Stimulated activated CD8-positive, alpha-beta memory T cell treated with anti-CD3 and anti-CD28 coated beads, Interleukin-7, amount 100 ng/mL, for 48 hours (primary cell): Measurements from ENCODE around the gene LAMA2.

ENCODE experiments used
- DNase-seq, 2 donors: peaks; one replicate each; pipeline ENCODE4 v3.0.0-alpha.2; 2020; ENCODE audit warnings: low read depth in 1 of 2; ENCODE audit errors: extremely low read depth in 1 of 2

LAMA2 gene

DNA sequence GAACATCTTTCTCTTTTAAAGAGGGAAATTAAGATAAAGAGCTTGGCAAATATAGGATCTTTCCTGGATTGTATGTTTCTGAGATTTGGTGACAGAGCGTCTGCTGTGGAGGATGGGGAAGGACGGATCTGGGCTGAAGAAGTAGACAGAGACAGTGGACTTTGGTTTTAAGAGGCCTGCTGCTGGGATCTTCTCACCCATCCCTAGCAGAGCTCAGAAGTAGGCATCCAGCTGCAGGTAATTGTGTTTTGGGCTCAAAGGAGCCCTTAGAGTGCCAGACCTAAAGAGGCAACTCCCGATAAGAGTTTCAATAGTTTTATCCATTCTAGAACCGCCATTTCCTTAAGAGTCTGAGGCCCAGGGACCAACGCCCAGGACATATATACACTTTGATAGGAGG, 20.8 kb downstream of the LAMA2 start:
- no peak for DNase-seq

- no peak for DNase-seq
Observed at GRCh38 chr6:128914051-128914450, 31.1 kb downstream of the LAMA2 start.

- no peak for DNase-seq
Observed at GRCh38 chr6:128918886-128919285, 35.9 kb downstream of the LAMA2 start.

DNA sequence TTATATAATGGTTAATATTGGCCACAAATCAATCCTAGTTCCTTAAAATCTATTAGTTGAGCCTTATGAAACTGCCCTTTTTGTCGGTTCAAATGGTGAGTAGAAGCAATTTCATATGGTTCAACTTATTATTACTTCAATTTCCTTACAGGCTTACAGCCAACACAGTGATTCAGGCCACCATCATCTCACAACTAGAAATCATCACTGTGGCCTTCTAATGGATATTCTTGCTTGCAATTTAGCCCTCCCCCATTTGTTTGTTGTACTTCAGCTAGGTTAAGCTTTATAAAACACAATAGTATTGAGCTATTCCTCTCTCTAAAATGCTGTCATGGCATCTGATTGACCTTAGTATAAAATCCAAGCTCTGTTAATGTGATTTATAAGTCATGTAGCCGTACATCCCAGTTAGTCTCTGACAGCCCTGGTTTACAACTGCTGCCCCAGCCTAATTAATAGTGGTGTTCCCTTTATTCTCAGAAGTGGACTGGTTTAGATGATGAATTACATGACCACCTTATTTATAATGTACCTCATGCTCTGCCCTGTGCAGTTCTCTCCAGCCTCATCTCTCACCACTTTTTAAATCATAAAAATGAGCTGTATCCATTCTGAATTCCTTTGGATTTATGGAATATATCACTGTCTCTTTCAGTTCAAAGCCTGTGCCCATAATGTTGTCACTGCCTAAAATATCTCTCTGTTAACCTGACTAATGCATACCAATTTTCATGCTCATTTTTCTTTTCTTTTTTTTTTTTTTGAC, 36.7 kb downstream of the LAMA2 start:
- no peak for DNase-seq

GRCh38 chr6:128925765-128926164, 42.8 kb downstream of the LAMA2 start:
- DNase-seq: no peak

DNA sequence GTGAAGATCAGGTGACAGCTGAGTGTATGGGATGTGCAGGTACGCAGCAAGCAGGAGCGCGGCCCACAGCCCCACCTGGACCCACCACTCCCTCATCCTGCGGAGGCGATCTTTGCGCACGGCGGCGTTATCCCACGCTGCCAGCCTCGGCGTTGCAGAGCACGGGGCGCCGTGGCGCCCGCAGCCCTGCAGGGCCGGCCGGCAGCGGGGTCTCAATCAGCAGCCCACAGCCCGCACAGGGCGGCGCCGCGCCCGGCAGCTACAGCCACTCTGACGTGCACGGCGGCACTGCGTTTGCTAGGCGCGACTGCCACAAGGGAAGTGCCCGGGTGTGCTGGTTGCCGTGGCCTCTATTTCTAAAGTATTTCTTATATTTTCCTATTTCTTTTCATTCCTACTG, 46.9 kb downstream of the LAMA2 start:
- no peak for DNase-seq

DNA sequence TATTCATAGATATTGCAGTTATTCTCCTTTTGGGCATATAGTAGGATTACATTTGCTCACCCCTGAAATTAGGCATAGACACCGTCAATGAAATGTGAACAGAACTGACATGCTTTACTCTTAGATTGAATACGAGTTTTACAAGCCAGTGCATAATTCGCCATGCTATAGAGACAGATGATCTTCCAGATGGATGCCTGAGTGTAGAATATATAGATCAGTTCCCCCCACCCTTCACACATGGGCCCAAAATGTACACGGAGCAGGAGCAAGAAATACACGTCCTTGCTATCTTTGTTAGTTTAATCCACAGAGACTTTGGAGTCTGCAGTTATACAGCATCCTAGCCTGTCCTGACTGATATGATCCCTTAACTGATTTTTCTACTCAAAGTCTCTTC, 47.4 kb downstream of the LAMA2 start:
- no peak for DNase-seq

DNA sequence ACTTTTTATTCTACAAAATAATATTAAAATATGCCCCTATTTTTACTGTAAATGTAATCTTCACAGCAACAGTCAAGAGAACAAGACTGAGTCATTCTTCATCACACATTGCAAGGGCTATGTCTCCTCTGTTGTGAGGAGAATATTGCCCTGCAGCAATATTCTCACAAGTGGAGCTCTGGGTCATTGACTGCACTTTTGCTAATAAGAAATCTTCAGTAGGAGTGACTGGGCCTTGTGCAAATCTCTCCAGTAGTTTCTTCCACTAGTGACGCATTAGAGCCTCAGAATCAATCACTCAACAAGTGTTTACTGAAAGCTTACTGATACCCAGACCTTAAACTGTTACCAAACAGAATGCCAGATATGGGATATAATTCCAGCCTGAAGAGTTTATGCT, 49.1 kb downstream of the LAMA2 start:
- DNase-seq: no peak

DNA sequence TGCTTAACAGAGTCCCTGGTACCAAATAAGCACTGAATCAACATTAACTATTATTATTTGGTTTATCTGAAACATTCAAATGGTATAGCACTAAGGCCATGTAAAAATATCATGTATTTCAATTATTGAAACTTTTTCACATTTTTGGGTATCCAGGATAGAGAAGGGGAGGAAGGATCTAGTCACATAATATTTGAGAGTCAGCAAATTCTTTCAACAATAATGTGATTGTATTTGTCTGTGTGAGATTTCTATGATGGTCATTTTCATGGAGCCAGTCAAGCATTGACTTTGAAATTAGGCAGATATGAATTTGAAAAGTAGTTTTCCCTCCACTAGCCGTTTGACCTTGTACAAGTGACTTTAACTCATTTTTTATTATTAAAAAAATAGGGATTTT, 67.9 kb downstream of the LAMA2 start:
- no peak for DNase-seq

DNA sequence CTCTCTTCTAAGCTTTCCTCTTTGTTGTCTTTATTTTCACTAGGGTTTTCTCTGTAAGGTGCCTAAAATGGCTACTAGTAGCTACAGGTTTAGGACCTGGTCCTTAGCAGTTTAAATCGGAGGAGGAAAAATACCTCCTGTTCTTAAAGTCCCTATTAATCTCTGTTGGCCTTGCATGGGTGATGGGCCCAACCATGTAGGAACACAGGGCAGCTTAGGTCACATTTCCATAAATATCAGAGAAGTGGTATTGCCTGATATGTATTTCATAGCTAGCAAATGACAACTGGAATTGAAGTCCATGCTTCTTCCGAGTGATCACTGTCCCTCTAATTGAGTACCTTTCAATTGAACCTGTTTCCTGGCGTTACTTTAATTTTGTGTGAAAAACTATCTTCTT, 70.0 kb downstream of the LAMA2 start:
- no peak for DNase-seq

DNA sequence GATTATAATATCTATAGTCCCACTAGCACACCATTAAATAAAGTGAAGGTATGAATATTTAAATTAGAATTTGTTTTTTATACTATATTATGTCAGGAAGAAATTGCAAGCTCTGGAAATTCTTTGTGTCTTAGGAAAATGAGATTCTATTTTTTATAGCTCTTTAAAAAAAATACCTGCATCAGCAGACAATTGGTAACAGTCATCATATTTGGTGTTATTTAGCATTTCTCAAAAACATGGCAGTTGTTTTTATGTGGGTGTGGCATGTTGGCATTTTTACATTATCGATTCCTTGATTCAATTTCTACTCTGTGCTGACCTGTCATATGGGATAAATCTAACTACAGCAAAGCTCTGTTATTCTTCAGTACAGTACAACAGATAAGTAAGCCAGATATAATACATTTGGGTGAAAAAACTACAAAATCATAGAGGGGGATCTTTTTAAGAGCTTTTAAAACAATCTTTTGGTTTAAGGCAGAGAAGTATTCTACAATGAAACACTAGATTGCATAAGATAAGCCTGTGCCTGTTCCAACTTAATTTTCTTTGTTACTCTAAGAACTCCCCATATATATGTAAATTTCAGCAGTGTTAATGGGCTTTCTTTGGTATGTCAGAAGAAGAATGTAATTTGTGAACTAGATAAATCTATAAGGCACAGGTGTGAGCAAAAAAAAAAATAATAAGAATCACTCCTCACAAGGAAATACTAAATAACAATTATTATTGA, 71.5 kb downstream of the LAMA2 start:
- DNase-seq: no peak

- no peak for DNase-seq
Observed at GRCh38 chr6:128963561-128963960, 80.6 kb downstream of the LAMA2 start.

DNA sequence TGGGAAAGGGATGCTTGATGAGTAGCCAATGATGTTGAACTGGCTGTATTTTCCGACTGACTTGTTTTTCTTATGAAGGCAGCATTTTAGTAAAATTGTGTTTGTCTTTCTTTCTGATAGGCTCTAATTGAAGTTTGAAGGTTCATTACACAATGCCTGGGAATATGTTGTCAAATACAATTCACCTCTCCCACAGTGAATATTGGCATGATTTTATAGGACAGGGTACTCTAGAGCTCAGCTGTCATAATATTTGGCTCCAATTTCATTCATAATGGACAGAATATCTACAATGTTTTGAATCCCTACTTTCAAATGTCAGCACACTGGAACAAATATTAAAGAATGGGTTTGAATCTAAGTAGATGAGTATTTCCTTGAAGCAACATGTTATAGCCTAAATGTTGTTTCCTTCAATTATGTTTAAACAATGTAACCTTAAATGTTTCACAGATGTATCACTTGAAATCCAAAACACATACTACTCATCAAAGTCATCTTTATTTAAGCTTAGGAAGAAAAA, 81.4 kb downstream of the LAMA2 start:
- DNase-seq: no peak

DNA sequence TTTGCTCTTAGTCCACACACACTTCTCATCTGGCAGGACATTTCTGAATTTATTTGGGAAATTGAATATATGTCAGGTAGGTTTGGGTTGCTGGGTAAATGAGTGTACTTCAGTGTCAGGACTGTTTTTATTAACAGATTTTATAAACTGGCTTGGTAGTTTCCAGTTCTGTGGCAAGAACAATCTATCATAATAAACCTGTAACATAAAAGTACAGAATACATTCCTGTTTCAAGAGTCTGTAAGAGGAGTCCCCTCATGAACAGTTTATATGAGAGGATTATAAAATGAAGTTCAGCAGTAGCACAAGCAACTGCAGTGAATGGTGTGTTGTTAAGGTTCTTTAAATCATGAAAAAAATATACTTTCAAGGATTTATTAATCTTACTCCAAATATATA, 81.8 kb downstream of the LAMA2 start:
- no peak for DNase-seq

DNA sequence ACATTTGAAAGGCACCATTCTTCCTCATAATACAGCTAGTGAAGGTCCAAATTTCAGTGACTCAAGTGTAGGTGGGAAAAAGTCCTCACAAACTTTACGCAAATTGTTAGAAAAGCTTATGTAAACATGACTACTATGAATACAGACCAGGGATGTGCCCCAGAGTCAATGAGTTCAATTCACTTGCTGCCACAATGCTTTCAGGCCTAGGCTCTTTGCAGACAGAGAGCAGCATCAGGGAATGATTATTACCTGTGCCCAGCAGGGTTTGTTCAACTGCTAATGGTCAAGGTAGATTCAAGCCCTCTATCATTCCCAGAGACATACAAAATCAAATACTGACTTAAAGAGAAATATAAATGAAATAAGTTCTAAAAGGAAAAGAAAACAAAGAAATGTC, 84.0 kb downstream of the LAMA2 start:
- DNase-seq: no peak

- DNase-seq: no peak
Observed at GRCh38 chr6:128979071-128979470, 96.1 kb downstream of the LAMA2 start.

GRCh38 chr6:128981716-128982115, 98.8 kb downstream of the LAMA2 start:
- DNase-seq: no peak

DNA sequence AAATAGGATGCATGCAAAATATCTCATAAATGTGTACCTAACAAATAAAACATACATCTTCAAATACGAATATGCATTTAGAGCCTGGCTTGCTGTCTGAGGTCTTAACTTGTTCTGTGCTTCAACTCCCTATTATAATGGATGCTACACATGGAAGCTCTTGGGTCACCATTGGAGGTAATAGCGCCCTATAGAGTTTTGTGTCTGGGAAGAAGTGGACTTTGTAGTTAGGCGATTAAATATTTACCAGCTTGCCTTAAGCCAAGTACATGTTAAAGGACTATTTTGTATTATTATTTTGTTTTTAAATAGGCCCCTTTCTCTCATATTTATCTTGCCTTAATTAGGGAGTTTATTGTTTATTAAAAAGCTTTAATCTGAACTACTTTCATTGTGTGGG, 107.4 kb downstream of the LAMA2 start:
- DNase-seq: no peak

- no peak for DNase-seq
Observed at GRCh38 chr6:128990915-128991314, 108.0 kb downstream of the LAMA2 start.

DNA sequence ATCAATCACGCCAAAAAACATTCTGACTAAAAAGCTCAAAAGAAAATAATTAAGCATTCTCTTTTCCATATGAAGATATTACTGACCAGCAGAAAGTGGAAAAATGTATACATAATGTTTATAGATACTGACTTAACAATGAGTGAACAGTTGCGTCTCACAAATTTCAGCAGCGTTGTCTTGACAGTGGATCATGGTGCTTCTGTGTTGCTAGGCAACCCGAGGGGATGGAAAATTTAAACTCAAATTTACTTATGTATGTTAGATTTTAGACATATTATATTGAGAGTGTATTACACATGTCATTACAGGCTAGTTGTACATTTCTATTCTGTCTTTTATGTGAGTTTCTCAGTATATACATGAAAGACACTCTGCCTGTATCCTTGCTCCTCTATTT, 110.2 kb downstream of the LAMA2 start:
- no peak for DNase-seq

- no peak for DNase-seq
Observed at GRCh38 chr6:128997880-128998279, 114.9 kb downstream of the LAMA2 start.
